ENCODE measurements around the gene CTBP2. TPM values are rescaled to one million over a fixed set of nuclear protein-coding genes. Genes with fewer than 3 reads are reported as not detected.

CTBP2 gene
- total and polyA plus RNA-seq, 2 of the 13 experiments (the other 11 are each of a cell fraction or from before 2014, with no cell fraction given): 0.08 TPM; not detected in 1

DNA sequence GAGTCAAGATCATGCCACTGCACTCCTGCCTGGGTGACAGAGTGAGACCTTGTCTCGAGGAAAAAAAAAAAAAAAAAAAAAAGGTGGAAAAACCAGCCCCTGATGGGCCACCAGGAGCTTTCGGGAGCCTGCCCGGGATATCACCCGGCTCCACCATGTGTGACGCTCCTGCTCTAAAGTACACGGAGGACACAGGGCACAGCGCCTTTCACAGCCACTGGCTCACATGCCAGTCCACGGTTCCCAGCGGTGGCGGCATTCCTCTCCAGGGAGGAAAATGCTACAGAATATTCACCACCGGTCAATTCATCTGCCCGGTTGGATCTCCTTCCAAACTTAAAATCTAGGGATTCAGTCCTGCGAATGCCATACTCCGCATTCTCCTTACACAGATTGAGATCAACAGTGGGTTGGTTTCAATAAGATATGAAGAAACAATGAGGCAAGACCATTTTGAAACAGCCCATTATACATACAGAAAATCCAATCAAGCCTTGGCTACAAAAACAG is 81.2 kb downstream of the CTBP2 start:
- H3K27ac ChIP-seq (ENCODE audit: extremely low read length, insufficient read depth, low read length): no peak overlapping the region
- FAIRE-seq: no peak
- no peak overlapping the region for H3K9ac ChIP-seq (ENCODE audit: insufficient read depth, low read depth, low read length)
- H3K36me3 ChIP-seq (replicated peaks in 1 of 2; ENCODE audit: control insufficient read depth in 1 of 2, insufficient read depth in 2 of 2, low read length in 2 of 2): no peaks in the 10 kb centered on the region
- peaks cover 1 to 53% of the 10 kb centered on the region in 2 experiments; a peak in 3 of 5 replicates for H3K27me3 ChIP-seq (ENCODE audit: control insufficient read depth in 1 of 2, insufficient read depth in 2 of 2, low read length in 2 of 2)
- in situ Hi-C loops (cut with HindIII; ENCODE audit: extremely low pct_ligation_motif_present, low pct_unique_long_range_greater_than_20kb) (no loop called here), intact Hi-C loops (cut with micrococcal nuclease; ENCODE audit: unreplicated experiment) (no loop called here)
- TF ChIP-seq TBX2 (CRISPR knock-in tag; IDR thresholded peaks at IDR 0.05; ENCODE audit: borderline replicate concordance): no peak
- TF ChIP-seq, protein P1, sequence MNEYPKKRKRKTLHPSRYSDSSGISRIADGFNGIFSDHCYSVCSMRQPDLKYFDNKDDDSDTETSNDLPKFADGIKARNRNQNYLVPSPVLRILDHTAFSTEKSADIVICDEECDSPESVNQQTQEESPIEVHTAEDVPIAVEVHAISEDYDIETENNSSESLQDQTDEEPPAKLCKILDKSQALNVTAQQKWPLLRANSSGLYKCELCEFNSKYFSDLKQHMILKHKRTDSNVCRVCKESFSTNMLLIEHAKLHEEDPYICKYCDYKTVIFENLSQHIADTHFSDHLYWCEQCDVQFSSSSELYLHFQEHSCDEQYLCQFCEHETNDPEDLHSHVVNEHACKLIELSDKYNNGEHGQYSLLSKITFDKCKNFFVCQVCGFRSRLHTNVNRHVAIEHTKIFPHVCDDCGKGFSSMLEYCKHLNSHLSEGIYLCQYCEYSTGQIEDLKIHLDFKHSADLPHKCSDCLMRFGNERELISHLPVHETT (CRISPR knock-in tag; conservative IDR thresholded peaks at IDR 0.05): no peak
- TF ChIP-seq ZNF816 (CRISPR knock-in tag; IDR thresholded peaks at IDR 0.05; ENCODE audit: borderline replicate concordance): no peak
- no peak for TF ChIP-seq KDM5A (IDR thresholded peaks at IDR 0.05; ENCODE audit: borderline replicate concordance, low read length)
- TF ChIP-seq HOXD1 (CRISPR knock-in tag; IDR thresholded peaks at IDR 0.05): no peak
- TF ChIP-seq ZNF205 (CRISPR knock-in tag; IDR thresholded peaks at IDR 0.05): no peak
- TF ChIP-seq ZNF331 (CRISPR knock-in tag; IDR thresholded peaks at IDR 0.05): no peak
- TF ChIP-seq MXD1 (CRISPR knock-in tag; IDR thresholded peaks at IDR 0.05): no peak
- TF ChIP-seq RFX3 (CRISPR knock-in tag; IDR thresholded peaks at IDR 0.05): no peak
- no peak for TF ChIP-seq YEATS2 (CRISPR knock-in tag; IDR thresholded peaks at IDR 0.05; ENCODE audit: borderline replicate concordance)
- TF ChIP-seq, protein P2, sequence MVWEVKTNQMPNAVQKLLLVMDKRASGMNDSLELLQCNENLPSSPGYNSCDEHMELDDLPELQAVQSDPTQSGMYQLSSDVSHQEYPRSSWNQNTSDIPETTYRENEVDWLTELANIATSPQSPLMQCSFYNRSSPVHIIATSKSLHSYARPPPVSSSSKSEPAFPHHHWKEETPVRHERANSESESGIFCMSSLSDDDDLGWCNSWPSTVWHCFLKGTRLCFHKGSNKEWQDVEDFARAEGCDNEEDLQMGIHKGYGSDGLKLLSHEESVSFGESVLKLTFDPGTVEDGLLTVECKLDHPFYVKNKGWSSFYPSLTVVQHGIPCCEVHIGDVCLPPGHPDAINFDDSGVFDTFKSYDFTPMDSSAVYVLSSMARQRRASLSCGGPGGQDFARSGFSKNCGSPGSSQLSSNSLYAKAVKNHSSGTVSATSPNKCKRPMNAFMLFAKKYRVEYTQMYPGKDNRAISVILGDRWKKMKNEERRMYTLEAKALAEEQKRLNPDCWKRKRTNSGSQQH (CRISPR knock-in tag; IDR thresholded peaks at IDR 0.05; ENCODE audit: low read depth): no peak
- no peak for TF ChIP-seq ZNF33A (CRISPR knock-in tag; IDR thresholded peaks at IDR 0.05; ENCODE audit: borderline replicate concordance)
- no peak for TF ChIP-seq RBM22 (optimal IDR thresholded peaks at IDR 0.05; ENCODE audit: low read length)
- TF ChIP-seq ZBTB38 (CRISPR knock-in tag; IDR thresholded peaks at IDR 0.05): no peak
- no peaks in the 10 kb centered on the region for H4K20me1 ChIP-seq (ENCODE audit: insufficient read depth, low read length)
- WGBS (ENCODE audit: low lambda C conversion rate): 64% methylated on average over 13 of the region's 14 CpGs
- H3K4me1 ChIP-seq (ENCODE audit: insufficient read depth, low read length): peaks cover 6% of the 10 kb centered on the region; the same call in 1 of the 2 replicates
- no peak overlapping the region for H3K4me3 ChIP-seq (replicated peaks in 1 of 3; ENCODE audit: insufficient read depth in 1 of 3, low read depth in 2 of 3, low read length in 3 of 3)
- ChIA-PET POLR2A (no interaction called here), CTCF (ENCODE audit: low intra/inter-chr PET ratio, low total read pairs) (no interaction called here)
- no peak for ATAC-seq
- H3K9me3 ChIP-seq (ENCODE audit: low read length): no peaks in the 10 kb centered on the region
- BruUV-seq (replicated peaks): no TSS peak
- H3K79me2 ChIP-seq (ENCODE audit: insufficient read depth, low read length): no peaks in the 10 kb centered on the region
- H3K4me2 ChIP-seq (ENCODE audit: low read depth, low read length): no peak overlapping the region
- no peak for DNase-seq (ENCODE audit: low spot score)
- H2AFZ ChIP-seq (ENCODE audit: low read length): no peak overlapping the region

Measured in HepG2 (cell line).